HG03342 (cell line): ENCODE measurements around the gene CYP46A1.

Source experiments
- ATAC-seq: cut with Tn5 transposase; IDR thresholded peaks from one replicate; pipeline ENCODE4 v1.9.1; 2021; ENCODE audit warnings: mild to moderate bottlenecking, moderate library complexity; ENCODE audit not compliant: unreplicated experiment

The CYP46A1 gene

DNA sequence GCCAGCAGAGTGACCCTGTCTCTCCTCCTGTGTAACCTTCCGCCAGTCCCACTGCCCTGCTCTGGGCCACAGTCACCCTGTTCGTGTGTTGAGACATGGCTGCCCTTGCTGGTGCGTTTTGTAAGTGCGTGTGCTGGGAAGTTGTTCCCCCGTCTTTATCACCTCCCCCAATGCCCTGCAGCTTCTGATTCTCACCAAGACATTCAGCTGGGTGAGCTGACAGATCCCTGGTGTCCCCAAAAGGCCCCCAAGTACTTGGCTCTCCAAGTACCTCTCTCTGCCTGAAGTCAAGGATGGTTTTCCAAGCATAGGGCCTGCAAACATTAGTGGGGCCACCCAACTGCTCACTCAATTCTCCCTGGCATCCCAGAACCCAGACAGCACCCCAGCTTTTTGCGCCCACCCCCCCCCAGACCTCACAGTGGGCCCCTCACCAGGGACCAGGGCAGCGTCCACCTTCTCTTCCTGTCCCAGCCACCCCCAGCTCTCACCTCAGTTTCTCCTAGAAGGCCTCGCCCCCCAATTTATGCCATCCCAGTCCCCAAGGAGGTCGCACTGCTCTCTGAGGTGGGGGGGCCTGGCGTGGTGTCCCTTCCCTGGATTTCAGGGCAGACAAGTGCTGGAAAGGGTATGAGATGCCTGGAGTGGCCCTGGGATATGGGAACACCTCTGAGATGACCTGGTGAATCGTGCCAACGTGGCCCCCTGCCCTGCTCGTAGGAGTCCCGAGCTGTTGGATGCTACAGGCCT is 57.3 kb downstream of the CYP46A1 start:
- ATAC-seq: no peak

- no peak for ATAC-seq
Measured at GRCh38 chr14:99742074-99742473, 58.0 kb downstream of the CYP46A1 start.

DNA sequence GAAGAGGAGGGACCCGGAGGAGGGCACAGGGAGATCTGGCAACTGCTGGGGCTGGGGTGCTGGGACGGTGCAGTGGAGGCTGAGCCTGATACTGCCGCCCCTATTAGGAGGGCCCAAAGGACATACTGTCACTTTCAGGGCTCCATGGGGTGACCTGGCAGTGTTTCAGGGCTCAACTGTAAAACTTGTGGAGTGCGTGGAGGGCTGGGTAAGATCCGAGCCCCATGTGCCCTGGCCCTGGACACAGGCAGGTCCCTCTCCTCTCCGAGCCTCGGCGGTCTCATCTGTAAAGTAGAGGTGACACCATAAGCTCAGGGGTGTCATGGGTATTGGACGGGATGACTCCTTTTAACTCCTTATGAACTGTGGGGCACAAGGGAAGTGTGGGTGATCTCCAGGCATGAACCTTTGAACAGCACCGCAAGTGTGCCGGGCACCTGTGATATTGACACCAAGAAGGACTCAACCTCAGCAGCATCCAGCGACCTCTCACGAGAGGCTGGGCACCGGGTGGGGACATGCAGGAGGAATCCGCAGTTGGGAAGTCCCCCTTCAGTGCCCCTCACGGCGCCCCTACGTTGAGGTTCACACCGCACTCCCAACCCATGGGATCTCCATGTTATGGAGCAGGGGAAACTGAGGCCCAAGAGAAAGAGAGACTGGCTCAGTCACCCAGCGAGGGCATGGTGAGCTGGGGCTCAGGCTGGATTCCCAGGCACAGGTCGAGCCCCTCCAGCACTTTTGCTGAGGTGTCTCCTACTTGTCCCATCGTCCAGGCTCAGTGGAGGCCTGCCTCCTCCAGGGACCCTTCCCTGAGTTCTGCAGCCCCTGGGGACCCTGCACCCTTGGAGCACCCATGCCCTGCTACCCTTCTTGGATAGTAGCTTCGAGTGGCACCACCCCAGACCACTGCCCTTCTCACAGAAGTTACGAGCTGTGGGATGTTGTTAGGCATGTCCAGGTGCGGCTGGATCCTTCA is 58.7 kb downstream of the CYP46A1 start:
- ATAC-seq: no peak

DNA sequence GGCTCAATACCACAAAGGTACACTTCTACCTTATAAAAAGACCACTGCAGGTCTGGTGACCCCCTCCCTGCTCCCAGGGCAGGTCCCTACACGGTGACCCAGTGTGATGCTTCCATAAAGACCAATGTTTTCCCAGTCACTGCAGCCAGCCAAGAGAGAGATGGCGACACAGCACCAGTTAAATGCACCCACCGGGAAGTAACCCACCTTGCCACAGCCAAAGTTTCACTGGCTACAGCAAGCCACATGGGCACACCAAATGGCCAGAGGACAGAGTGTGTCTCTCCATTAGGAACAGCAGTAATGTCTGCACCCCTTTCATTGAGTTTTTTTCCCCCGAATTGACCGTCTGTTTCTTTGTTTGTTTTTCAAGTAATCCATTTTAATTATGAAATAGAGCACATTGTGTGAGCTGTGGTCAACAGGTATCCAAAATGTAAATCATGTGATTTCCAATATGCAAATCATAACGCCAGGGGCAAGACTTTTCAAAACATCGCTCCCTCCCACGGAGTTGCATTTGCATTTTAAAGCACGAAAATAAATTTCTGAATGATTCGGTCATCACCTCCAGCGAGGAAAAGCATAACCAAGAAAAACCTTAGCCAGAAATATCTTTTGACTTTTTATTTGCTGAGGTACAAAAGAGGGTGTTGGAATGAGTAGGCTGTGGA is 60.2 kb downstream of the CYP46A1 start:
- no peak for ATAC-seq

GRCh38 chr14:99744873-99745224 is 60.8 kb downstream of the CYP46A1 start:
- ATAC-seq: no peak

DNA sequence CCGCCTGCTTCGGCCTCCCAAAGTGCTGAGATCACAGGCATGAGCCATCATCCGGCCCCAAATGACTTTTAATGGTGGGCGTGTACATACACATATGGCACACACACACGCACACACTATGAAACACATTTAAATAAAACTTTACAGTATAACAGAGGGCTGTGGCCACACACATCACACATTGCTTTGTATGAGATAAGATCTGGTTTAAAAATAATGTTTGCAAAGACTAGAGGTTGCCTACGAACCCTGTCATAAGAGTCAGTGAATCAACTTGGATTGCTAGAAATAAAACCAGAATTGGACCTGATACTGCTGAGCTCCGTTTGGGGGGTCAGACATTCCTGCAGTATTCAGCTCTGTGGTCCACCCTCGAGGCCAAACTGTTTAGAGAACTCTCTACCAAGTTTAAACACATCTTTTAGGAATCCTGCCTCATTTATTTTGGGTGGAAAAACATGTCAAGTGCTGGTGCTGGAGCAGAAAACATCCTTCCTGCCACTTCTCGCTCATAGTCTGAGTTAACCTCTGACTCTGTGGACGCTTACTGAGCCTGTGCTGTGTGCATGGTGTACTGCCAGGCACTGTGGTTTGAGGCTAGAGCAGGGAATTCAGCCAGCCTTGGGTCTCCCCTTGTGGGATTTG is 61.3 kb downstream of the CYP46A1 start:
- ATAC-seq: no peak

GRCh38 chr14:99747167-99747566 is 63.1 kb downstream of the CYP46A1 start:
- no peak for ATAC-seq

DNA sequence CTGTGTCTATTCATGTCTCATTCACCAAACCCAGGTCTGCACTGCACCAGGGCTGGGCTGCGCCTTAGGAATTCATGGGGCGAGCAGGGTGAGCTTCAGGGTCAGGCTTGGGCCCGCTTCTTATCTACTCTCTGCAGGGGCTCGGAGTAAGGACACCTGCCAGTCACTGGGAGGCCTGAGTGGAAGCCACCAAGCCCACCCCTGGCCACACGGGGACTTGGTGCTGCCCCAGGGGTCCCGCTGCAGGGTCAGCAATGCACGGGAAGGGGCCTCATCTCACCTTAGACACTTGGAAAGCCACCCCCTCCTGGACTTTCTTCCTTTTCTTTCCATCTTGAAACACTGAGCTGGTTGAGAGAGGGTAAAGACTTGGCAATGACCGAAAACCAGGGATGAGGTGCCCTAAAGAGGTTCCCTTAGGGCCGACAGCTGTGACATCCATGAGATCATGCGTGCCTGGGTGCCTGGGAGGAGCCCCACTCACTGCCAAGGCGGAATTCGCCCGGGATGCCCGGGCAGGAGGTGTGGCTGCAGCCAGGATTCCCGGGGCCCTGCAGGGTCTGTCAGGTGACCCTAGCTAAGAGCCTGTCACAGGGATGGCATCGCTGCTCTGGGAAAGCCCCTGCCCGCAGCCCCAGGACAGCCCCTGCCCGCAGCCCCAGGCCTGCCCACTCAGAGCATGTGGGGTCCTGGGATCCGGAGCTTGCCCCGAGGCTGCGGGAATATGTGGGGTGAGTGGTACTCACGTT is 63.7 kb downstream of the CYP46A1 start:
- no peak for ATAC-seq

GRCh38 chr14:99748529-99748928 is 64.4 kb downstream of the CYP46A1 start:
- ATAC-seq: no peak

GRCh38 chr14:99749142-99749541 is 65.0 kb downstream of the CYP46A1 start:
- no peak for ATAC-seq

DNA sequence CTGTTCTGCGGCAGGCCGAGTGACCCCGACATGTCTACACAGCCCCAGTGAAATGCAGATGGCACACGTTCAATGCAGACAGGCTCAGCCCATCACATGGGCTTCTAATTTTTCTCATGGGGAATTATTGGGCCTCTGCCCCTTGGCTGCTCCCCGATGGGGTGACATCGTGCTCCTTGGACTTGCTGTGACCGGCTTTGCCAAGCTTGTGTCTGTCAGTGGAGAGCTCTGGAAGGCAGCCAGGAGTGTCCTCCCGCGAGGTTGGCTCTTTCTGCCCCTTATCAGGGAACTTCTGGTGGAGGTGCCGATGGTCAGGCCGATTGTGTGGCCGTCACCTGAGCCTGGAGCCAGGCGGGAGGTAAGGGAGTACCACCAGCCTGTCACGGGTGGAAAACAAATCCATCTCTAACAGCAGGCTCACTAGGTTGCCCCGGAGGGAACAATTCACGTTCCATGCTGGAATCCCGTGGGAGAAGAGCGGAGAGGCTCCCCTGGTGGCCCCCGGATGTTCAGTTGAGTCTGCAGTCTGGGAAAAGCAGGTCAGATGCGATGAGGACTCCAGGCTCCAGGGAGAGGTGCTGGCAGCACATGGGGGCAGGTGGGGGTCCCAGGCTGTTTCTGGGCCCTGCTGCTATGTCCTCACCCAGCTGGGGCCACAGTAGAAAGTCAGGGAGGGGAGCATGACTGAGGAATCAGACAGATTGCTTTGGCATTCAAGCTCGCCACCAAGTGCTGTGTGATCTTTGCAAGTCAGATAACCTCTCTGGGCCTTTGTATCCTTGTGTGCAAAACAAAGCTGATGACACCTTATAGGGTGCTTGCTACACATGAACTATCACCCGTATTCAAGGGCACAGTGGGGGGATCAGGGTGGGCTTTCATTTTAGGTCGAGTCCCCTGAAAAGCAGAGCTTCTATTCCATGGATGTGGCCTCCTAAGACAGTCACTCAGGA is 65.9 kb downstream of the CYP46A1 start:
- ATAC-seq: no peak

- ATAC-seq: no peak
Measured at GRCh38 chr14:99750746-99751450, 66.8 kb downstream of the CYP46A1 start.

GRCh38 chr14:99751539-99752485 is 67.7 kb downstream of the CYP46A1 start:
- ATAC-seq: no peak

DNA sequence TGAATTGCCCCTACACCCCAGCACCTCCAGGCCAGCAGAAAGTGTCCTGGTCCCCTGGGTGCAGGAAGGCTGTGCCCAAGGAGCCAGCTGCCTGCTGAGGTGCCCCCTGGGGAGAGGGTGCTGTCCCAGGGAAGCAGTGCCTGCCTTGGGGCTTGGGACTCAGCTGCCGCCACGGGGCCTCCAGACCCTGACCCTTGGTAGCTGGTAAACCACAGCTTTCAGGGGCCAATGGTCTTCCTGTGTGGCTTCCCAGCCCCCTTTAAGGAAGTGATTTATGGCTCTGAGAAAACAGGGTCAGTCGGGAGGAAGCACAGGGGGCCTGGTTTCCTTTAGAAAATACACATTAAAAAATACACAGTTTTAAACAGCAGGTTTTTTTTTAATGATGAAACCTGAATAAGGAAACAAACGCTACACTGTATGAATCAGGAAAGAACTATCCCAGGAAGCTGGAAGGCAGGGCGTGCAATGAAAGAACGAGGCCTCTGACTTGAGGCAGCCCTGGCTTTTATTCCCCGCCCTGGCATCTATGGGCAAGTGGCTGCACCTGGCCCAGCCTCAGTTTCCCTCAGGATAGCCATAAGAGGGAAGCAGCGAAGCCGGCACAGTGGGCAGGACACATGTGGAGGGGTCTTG is 68.5 kb downstream of the CYP46A1 start:
- no peak for ATAC-seq

DNA sequence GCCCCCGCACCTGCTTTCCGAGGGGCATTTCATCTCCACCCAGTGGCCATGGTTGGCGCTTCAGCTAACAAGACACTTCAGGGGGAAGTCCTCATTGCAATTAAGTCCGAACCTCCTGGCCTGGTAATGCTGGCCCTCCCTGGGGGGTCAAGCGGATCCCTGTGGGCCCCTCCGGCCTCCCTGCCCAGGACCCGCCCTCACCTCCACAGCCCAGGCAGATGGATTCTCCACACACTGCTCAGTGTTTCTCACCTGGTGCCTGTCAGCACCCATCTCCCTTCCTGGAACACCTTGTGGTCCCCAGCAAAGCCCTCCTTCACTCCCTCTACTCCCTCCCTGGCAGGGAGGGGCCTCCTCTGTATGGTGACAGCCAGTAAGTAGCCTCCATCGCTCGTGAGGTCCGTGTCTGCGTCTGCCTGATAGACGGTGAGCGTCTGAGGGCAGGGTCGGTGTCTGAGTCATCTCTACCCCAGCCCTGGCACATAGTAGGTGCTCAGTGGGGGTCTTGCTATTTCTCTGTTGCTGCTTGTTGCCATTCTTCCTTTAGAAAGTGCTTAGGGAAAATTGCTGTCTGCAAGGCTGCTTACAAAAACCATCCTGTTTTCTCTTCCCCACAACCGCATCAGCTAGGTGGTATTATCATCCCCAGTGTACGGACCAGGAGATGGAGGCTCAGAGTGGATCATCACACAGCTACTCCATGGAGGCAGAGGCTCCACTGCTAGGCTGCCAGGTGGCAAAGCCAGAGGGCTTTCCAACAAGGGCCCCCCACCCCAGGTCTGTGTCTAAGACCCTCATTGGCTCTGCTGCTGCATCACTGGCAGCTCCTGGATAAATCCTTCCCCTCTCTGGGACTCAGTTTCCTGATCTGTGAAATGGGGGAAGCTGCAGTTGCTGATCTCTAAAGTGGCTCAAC is 69.4 kb downstream of the CYP46A1 start:
- ATAC-seq: no peak
